Panc1 (cell line): ENCODE measurements around the gene DSC3.

Source experiments
- POLR2AphosphoS5 ChIP-seq: IDR thresholded peaks from 2 replicates; pipeline ENCODE4 v1.6.1; 2012; ENCODE audit warnings: mild to moderate bottlenecking, low read depth, low read length, moderate library complexity
- TF ChIP-seq, protein P1 (sequence below): fragments of 450-650 bp; IDR thresholded peaks from 2 replicates; pipeline ENCODE4 v1.5.1; 2017; ENCODE audit warnings: mild to moderate bottlenecking

- TF ChIP-seq, protein P1, sequence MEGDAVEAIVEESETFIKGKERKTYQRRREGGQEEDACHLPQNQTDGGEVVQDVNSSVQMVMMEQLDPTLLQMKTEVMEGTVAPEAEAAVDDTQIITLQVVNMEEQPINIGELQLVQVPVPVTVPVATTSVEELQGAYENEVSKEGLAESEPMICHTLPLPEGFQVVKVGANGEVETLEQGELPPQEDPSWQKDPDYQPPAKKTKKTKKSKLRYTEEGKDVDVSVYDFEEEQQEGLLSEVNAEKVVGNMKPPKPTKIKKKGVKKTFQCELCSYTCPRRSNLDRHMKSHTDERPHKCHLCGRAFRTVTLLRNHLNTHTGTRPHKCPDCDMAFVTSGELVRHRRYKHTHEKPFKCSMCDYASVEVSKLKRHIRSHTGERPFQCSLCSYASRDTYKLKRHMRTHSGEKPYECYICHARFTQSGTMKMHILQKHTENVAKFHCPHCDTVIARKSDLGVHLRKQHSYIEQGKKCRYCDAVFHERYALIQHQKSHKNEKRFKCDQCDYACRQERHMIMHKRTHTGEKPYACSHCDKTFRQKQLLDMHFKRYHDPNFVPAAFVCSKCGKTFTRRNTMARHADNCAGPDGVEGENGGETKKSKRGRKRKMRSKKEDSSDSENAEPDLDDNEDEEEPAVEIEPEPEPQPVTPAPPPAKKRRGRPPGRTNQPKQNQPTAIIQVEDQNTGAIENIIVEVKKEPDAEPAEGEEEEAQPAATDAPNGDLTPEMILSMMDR, result no peak
- TF ChIP-seq POLR2AphosphoS5, result no peak
Measured at GRCh38 chr18:31015715-31016434, 26.7 kb downstream of the DSC3 start.
